EH (cell line): Measurements from ENCODE around the gene KRT86.
"Not testable (repeated sequence)": the region's sequence is repeated elsewhere in the genome, so short reads cannot be mapped to it uniquely, and the experiment has no call there.

Experiments used
- DNase-seq: peaks from one replicate; pipeline ENCODE4 v3.0.0-alpha.2; 2015; ENCODE audit warnings: low read depth

Gene KRT86

DNA sequence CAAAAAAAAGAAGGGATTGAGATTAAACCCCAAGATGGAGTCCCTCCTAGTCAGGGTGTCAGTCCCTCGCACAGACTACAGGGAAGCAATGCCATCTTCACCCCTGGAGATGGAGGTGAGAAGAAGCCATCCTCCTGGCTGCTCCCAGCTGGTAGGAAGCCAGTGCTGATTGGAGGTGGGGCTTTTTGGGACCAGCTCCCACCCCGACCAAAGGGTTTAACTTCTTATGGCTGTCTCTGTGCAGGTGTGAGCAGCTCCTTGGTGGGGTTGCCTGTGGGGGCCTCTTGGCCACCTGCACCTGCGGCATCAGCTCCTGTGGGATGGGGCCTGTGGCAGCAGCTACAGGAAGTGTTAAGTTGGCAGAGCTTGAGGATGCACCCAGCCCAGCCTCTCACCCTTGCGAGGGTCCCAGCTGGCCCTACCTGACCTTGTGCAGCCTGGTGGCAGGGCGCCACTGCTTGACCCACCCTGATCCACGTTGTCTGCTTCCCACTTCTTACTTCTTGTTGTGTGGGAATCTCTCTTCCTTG is 3.8 kb upstream of the KRT86 start:
- DNase-seq, result no peak

- DNase-seq, result no peak
These were observed 3.3 kb upstream of the KRT86 start for GRCh38 chr12:52271158-52271557.

DNA sequence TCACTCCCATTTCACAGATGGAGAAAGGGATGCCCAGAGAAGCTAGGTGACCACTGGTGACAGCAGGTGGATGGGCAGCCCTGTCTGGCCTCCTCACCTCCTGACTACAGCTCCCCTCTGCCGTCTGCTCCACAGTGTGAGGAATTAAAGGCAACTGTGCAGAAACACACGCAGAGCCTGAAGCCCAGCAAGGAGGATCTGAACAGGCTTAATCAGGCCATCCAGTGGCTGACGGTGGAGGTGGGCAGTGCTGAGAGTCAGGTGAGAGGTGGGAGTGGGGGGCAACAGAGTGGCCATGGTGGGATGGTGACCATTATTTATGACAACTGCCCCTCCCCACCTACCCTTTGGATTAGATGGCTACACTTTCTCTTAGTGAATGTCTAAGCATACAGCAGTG is 1.2 kb downstream of the KRT86 start:
- DNase-seq, result no peak

GRCh38 chr12:52277486-52278245 is 3.2 kb downstream of the KRT86 start:
- DNase-seq, result no peak

DNA sequence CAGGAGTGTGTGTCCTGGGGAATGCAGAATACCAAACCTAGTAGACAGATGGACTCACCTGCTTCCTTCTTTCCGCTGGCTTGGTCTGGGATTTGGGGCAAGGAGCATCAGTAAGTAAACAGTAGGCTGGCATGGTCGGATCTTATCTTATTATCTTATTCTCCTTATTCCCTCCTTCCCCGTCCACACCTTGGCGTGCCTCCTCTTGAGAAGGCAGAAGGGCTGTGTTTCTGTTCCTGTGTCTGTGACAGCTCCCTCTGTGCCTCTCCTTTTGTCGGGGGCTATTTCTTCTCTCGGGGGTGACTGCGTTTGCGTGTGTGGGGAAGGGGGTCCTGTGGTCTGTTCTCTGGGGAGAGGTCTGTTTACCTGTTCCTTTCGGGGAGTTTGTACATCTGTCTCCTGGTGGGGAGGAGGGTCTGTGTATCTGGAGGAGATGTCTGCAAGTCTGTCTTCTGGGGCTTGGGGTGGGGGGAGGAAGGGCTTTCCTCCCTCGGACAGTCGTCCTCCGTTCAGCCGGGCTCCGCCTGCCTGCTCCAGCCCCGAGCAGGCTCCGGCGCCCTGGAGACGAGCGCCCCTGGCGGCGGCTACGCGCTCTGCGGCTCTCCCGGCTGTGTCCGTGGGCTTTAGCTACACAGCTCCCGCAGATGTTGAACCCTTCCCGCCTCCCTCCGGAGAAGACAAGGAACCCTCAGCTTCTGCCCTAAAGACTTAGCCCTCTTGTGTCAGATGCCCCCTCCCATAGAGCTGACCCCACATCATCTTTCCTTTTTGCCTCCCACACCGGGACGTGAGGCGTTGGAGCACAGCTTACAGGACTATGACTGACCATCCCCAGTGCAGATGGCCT is 4.4 kb downstream of the KRT86 start:
- DNase-seq, result peak; percentile 79

- peak; percentile 75 for DNase-seq
These were observed 5.2 kb downstream of the KRT86 start for GRCh38 chr12:52279422-52280318.

GRCh38 chr12:52280319-52280795 is 5.9 kb downstream of the KRT86 start:
- peak; percentile 96 for DNase-seq

DNA sequence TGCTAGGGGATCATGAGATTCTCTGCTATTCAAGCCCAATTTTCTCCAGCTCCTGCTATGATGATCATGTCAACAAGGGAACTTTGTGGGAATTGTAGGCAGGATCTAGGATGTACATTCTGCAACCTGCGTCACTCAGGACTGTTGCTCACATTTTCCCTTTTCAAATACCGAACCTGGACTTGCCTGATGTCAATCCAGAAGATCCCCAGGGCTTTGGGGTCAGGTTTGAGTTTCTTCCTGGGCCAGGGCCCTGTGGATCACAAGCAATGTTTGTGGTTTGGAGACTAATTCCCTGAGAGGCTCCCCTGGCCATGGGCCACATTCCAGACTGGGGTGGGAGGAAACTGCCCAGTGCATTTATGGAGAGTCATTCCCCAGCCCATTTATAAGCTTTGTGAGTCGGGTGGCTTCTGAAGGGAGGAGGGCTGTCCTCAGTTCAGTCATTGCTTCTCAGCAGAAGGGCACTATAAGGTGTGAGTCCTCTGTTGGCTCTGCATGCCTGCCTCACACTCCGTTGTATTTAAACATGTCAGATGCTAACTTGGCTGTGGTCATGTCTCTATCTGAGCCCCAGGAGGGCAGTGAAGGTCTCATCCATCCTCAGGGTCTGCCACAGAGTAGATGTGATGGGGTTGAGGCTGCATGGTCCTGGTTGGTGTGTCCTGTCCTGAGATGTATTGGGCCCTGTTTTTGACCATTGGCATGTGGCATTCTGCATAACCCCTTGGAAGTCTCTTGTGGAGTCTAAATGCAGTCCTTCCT is 6.5 kb downstream of the KRT86 start:
- peak; percentile 99 for DNase-seq

DNA sequence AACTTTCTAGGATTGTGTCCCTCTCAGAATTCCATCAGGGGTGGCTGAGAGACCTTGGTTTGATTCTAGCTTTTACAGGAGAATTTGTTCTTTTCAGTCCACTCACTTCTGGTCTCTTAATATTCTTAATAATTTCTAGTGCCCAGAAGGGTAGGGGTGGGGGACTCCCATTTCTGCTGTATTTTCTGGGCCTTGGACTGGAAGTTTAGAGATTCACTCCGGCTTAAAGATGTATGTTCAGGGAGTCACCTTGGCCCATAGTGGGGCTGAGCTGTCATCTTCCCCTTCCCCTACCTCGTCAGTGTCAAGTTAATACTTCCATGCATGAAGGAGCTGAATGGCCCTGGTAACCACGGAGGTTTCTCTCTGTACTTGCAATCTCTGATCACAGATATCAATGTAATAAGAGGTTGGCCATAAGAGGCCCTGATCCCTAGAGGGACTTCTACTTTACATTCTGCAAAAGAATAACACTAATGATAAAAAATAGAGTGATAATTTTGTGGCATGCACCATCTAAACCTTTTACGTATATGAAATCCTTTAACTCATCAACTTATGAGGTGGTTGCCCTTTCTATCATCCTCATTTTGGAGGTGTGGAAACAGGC is 10.2 kb downstream of the KRT86 start:
- no peak for DNase-seq

GRCh38 chr12:52285172-52285745 is 10.8 kb downstream of the KRT86 start:
- peak; percentile 81 for DNase-seq

DNA sequence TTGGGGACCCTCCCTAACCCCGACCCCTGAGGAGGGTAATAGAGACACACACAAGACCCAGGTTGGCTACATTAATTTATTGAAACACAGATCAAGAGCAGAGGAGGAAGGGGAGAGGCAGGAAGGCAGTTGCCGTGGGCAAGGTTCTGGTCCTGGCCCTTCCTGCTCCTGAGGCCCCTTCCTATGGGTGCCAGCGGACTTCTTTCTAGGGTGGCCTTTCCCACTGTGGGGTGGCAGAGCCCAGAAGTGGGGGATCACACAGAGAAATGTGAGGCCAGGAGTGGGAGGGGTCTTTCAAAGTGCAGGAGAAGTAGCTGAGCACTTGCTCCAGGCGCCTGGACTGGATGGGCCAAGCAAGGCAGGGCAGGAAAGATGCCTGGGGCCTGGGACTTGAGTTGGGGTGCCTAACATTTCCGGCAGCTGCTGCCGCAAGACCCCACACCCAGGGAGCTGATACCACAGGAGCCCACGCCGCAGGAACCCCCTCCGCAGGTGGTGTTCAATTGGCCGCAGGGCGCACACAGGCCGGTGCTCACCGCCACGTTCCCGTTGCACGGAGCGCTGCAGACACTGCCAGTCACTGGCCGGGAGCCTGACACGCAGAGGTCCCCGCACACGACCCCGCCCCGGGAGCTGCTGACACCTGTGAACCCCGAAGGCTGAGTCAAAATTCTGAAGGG is 11.5 kb downstream of the KRT86 start:
- DNase-seq, result no peak

DNA sequence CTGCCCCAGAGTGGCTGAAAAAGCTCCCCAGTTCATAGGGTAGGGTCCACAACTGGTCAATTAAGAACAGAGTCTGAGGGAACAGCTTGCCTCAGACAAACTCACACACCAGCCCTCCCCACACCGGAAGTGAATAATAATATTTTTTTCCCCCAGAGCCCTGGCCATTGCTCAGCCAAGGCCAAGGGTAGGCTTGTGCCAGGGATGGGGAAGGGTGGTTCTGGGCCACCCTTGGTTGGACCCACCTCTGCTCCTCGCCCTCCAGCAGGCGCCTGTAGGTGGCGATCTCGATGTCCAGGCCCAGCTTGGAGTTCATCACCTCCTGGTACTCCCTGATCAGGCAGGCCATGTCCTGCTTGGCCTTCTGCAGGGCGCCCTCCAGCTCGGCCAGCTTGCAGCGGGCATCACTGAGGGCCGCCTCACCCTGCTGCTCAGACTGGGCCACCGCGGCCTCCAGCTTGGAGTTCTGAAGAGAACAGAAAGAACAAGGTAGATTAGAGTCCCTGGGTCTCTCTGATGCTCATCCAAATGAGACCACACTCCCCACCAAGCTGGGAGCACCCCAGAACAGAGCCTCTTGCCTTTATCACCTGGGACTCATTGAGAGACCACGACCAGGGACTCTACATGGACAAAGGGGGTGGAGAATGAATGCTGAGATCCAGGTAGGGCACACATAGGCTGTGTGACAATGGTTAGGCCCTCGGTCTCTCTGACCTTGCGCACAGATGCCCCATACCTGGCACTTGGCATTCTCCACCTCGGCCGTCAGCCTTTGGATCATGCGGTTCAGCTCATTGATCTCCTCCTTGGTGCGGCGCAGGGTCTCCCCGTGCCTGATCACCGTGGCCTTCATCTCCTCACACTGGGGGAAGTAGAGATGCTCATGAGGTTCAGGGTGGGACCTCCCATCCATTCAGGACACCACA is 12.7 kb downstream of the KRT86 start:
- not testable (repeated sequence) for DNase-seq

DNA sequence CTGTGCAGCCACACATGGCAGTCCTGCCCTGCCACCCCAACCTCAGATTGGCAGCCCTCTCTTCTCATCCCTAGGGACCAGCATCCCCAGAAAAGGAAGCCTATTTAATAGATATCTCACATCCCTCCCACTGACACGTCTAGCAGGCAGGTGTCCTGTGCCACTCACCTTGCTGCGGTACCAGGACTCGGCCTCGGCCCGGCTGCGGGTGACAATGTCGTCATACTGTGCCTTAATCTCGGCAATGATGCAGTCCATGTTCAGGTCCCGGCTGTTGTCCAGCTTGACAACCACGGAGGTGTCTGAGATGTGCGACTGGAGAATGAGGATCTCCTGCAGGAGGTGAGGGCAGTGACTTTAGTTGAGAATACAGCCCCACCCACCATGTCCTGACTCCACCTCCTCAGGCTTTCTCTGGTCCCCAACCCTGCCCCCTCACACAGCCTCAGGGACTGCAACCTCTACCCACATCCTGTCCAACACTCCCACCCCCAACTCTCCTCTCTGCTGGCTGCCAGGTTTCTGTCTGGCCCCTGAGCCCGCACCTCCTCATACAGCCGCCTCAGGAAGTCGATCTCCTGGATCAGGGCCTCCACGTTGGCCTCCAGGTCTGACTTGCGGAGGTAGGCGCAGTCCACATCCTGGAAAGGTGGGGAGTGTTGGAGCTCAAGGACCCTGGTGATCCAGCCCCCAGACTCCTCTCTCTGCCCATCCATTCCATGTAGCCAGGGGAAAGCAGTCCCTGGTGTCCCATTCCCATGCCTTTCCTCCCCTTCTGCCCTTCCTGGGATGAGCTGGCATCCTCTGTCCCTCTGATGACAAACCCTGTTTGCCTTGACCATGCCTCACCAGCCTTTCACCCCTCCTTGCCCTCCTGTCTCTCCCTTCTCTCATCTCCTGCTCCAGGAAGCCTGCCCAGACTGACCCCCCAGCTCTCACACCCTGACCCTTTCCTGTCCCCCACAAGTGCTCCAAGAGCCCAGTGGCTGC is 13.7 kb downstream of the KRT86 start:
- DNase-seq, result peak; percentile 46

DNA sequence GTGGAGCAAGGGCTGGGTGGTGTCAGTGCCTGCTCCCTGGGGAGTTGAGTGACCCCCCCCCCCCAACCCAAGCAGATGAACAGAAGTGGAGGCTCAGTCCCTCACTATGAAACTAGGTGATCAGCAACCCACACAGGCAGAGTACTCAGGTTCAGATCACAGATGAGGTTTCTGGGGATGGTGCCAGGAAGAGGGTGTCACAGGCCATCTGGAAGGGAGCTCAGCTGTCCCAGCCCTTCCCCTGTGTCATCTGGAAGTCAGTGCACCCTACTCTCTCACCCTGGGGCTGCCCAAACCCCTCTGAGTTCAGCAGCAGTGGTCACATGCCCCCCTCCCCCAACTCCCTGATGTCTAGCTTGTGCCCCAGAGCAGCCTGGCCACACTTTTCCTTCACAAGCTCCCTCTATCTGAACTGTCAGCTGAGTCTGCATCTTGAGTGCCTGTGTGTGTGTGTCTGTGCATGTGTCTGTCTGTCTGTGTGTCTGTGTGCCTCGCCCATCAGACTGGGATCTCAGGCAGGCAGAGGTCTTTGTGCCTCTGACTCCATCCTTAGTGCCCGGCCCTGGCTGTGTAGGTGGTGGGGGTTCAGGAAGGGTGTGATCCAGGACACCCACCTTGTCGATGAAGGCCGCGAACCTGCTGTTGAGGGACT is 16.2 kb downstream of the KRT86 start:
- DNase-seq, result not testable (repeated sequence)

DNA sequence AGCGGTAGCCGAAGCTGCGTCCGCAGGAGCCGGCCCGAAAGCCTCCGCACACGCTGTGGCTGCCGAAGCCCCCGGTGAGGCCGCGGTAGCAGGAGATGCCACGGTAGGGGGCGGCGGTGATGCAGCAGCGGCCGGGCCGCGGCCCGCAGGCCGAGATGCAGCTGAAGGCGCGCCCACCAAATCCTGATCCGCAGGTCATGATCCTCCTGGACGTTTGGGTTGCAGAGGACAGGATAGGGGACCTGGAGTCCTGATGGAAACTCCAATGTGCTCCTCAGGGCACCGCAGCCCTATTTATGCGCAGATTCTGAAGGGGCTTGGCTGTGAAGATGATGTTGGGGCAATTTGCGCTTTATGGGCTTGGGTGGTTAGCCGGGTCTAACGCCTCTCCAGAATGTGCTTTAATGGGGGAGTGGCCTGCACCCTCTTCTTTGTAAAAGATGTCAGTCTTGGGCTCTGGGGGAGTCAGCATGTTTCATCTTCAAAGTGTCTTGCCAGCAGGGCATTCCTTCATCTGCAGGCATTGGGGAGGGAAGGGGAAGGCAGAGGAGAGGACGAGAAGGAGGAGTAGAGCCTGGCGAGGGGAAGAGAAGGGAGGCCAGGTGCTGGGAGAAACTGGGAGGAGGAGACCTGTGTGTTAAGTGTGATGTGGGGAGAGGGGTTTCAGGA is 17.0 kb downstream of the KRT86 start, which contains the start of gene KRT81:
KRT81 (minus strand) TSS at position 268 of the 669 bp plus-strand sequence; CDS start at position 199, 69 bp downstream.
- no peak for DNase-seq

DNA sequence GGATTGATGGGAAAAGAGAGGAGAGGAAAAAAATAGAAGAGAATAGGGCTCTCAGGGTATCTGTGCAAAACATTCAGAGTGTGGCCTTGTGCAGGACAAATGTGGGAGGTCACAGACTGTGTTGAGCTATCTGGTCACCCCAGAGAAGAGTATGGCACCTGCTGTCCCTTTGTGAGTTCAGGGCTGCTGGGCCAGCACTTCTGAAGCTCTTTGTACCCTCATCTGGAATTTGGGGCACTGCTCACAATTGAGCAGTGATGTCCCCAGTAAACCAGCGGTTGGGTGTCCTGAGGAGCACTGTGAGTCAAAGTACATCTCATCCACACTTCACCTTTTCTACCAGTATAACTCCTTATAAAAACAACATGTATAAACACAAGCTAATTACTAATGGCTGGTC is 19.5 kb downstream of the KRT86 start:
- no peak for DNase-seq
